Prostate gland (tissue), 2 donors: ENCODE data around the gene NR5A2.

ENCODE experiments used
- POLR2AphosphoS5 ChIP-seq: sonication (generic); formaldehyde crosslinking; IDR thresholded peaks from one replicate; pipeline ENCODE4 v1.6.1; 2017; ENCODE audit warnings: antibody characterized with exemption
- TF ChIP-seq, protein P1 (sequence below), 4 experiments: fragments of 200-600 bp in 2 of 4; fragments of 450-650 bp in 2 of 4; sonication (generic) in 2 of 4; IDR thresholded peaks; 1 replicate in 3 of 4; 2 replicates in 1 of 4; pipeline ENCODE4 v1.5.1; 2016 to 2019; ENCODE audit warnings: antibody characterized with exemption in 4 of 4, mild to moderate bottlenecking in 2 of 4, moderate library complexity in 2 of 4

DNA sequence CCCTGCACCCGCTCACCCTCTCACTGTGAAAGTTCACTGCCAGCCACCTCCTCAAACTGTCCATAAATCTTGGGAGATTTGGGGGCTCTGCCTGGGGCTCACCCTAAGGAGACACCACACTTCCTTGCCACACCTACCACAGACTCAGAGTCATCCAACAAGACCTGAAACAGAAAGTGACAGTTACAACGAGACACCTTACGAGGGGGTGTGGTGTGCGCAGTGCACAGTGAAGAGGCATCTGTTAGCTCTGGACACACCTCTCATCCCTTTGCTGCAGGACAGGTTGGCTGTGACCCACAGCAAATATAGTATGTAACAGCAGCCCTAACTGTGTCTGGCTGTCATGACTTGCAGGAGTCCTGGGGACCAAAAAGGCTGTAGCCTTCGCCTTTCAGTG is 190.2 kb downstream of the NR5A2 start:
- TF ChIP-seq, protein P1, sequence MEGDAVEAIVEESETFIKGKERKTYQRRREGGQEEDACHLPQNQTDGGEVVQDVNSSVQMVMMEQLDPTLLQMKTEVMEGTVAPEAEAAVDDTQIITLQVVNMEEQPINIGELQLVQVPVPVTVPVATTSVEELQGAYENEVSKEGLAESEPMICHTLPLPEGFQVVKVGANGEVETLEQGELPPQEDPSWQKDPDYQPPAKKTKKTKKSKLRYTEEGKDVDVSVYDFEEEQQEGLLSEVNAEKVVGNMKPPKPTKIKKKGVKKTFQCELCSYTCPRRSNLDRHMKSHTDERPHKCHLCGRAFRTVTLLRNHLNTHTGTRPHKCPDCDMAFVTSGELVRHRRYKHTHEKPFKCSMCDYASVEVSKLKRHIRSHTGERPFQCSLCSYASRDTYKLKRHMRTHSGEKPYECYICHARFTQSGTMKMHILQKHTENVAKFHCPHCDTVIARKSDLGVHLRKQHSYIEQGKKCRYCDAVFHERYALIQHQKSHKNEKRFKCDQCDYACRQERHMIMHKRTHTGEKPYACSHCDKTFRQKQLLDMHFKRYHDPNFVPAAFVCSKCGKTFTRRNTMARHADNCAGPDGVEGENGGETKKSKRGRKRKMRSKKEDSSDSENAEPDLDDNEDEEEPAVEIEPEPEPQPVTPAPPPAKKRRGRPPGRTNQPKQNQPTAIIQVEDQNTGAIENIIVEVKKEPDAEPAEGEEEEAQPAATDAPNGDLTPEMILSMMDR (IDR thresholded peaks at IDR 0.05) = no peak
- no peak for TF ChIP-seq POLR2AphosphoS5
